Measurements from ENCODE around the gene MX1.

Gene MX1

DNA sequence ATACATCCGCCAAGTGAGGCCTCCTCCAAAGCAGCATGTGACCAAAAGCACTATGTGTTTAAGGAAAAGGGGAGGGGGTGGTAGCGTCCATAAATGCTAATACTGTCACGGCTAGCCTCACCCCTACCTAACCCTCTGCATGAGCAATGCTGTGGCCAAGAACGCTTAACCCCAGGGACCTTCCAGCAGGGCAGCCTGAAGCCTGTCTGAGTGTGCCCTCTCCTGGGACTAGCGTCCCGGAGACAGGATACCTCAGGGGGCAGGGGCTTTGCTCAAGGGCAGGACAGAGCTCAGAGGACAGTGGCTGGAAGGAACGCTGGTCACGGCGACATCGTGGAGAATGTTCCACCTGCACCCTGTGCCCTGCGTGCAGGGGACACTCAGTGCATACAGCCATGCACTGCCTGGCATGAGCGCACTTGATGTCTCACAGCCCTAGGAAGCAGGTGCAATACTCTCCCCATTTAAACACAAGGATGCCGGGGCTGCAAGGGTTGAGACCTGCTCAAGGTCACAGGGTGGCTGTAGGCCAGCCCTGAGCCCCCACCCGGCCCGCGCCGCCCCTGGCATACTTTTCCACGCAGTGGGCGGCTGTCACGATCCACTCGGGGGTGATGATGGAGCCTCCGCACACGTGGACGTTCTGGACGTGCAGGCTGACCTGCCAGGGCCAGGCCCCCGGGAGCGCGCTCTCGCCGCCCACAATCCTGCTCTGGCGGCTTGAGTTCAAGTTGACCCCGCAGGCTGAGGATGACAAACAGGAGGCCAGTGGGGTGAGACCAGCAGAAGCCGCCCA lies 46.9 kb downstream of the MX1 start:
- Histone ChIP-seq H3K9ac (ENCODE audit: low read depth in 1 of 2, low read length in 2 of 2) (no peak overlapping the region), H3K27ac (ENCODE audit: low read depth in 2 of 2, low read length in 2 of 2) (no peak overlapping the region)

DNA sequence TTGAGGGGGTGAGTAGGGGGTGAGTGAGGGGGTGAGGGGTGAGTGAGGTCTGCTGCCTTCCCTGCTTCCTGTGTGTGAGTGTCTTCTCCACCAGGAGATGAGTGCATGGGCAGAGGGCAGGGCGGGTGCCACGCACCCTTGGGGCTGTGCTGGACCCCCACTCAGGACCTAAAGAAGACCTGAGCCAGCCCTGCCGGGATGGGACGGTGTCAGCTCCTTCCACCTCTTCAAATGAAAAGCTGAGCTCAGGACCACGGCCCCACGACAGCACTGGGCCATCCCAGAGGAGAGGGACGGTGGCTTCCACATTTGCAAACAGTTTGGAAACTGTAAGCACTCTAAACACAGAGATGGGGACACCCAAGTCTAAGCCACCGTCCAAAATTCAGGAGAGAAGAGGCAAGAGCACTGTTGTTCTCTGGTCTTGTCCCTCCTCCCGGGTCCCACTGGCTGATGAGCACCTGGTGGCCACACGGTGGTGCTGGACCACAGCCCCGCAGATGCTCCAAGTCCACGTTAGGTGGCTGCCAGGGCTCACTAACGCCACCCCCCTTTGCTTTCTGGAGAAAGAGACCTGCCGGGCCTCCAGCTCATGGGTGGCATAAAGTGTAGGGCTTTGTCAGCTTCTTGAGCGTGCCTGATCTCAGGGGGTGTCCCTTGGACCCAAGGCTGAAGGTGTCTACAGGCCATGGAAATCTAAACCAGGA lies 49.8 kb downstream of the MX1 start:
- Histone ChIP-seq H3K9ac (ENCODE audit: low read depth in 1 of 2, low read length in 2 of 2) (no peak overlapping the region), H3K27ac (ENCODE audit: low read depth in 2 of 2, low read length in 2 of 2) (no peak overlapping the region), H3K27me3 (ENCODE audit: control insufficient read depth in 2 of 2, insufficient read depth in 2 of 2, low read length in 2 of 2) (no peaks in the 10 kb centered on the region), H3K4me1 (ENCODE audit: control insufficient read depth in 2 of 2, insufficient read depth in 2 of 2, low read length in 2 of 2) (peaks cover 16 to 23% of the 10 kb centered on the region in 2 donors), H3K4me3 (ENCODE audit: low read length in 2 of 2) (no peak overlapping the region), H3K36me3 (ENCODE audit: control insufficient read depth in 2 of 2, insufficient read depth in 2 of 2, low read length in 2 of 2) (peaks cover 61 to 73% of the 10 kb centered on the region in 2 donors), H3K9me3 (ENCODE audit: control insufficient read depth in 2 of 2, low read length in 2 of 2) (no peaks in the 10 kb centered on the region)

More for the DNA sequence above, 46.9 kb downstream of the MX1 start:
- Histone ChIP-seq H3K36me3 (ENCODE audit: control insufficient read depth in 2 of 2, insufficient read depth in 2 of 2, low read length in 2 of 2) (peaks cover 66 to 75% of the 10 kb centered on the region in 2 donors), H3K9me3 (ENCODE audit: control insufficient read depth in 2 of 2, low read length in 2 of 2) (no peaks in the 10 kb centered on the region), H3K27me3 (ENCODE audit: control insufficient read depth in 2 of 2, insufficient read depth in 2 of 2, low read length in 2 of 2) (no peaks in the 10 kb centered on the region), H3K4me1 (ENCODE audit: control insufficient read depth in 2 of 2, insufficient read depth in 2 of 2, low read length in 2 of 2) (peaks cover 0 to 2% of the 10 kb centered on the region in 2 donors), H3K4me3 (ENCODE audit: low read length in 2 of 2) (no peak overlapping the region)

DNA sequence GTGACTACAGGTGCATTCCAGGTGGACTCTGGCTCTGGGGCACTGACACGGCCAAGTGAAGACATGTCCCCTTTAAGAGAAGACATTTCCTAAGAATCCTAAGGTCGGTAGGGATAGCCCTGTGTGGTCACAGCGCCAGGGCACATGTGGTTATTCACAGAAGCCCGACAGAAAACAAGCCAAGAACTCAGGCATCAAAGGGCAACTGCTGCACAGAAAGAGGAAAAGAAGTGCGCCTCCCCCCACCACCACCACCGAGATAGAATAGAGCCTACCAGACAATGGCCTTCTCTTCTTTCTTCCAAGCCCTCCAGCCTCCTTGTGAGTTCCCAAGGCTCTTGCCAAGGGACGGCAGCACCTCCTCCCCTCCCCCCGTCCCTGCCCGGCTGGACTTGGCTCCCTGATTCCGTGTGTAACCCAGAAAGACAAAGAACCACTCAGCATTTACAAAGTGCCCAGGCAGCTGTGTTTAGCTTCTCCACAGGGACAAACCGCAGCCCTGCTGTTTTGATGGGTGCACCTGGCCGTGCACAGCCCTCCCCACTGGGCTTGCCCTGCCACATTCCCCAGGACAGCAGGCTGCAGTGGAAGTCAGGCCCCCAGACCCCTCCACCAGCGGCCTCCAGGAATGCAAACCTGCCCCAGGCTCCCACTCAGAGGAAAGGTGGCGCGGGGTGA lies 51.7 kb downstream of the MX1 start:
- Histone ChIP-seq H3K9ac (ENCODE audit: low read depth in 1 of 2, low read length in 2 of 2) (no peak overlapping the region), H3K27ac (ENCODE audit: low read depth in 2 of 2, low read length in 2 of 2) (peak overlapping the region in 1 of 2 donors; percentile 33), H3K36me3 (ENCODE audit: control insufficient read depth in 2 of 2, insufficient read depth in 2 of 2, low read length in 2 of 2) (peaks cover 56 to 68% of the 10 kb centered on the region in 2 donors), H3K4me1 (ENCODE audit: control insufficient read depth in 2 of 2, insufficient read depth in 2 of 2, low read length in 2 of 2) (peaks cover 19 to 26% of the 10 kb centered on the region in 2 donors), H3K4me3 (ENCODE audit: low read length in 2 of 2) (no peak overlapping the region), H3K27me3 (ENCODE audit: control insufficient read depth in 2 of 2, insufficient read depth in 2 of 2, low read length in 2 of 2) (no peaks in the 10 kb centered on the region), H3K9me3 (ENCODE audit: control insufficient read depth in 2 of 2, low read length in 2 of 2) (no peaks in the 10 kb centered on the region)

DNA sequence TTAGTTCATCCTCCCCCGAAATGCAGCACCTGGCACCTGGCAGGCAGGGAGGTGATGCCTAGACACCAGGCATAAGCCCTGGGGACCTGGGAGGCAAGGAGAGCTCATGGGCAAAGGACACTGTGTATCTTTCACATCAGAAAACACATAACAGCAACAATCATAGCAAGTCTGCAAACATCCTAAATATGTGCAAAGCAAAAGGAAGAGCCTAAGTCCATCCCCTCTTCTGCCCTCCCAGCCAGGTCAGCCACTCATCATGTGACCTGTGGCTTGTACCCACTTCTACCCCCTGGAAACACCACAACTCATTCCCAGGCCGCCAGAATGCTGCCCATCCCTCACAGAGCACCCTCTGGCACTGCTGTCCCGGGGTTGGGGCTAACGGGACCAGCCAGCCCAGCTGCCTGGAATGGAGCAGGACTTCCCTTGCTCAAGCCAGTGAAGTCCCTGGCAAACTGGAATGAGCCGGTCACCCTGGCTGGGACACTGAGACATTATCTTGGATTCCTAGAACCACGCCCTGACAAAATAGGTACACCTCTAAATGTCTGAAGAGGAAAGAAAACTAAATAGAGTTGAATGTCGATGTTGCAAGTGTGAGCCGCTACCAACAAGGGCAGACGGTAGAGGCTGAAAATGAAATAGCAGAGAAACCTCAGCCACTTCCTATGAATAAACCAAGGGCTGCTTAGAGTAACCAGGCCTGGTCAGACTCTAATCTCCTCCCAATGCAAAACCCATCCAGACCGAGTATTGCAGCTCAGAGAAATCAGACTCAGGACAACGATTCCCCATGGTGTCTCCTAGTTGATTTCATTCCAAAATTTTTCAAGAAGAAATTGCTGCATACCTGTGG lies 52.5 kb downstream of the MX1 start:
- H3K36me3 ChIP-seq (ENCODE audit: control insufficient read depth in 2 of 2, insufficient read depth in 2 of 2, low read length in 2 of 2): peaks cover 53 to 64% of the 10 kb centered on the region in 2 donors
- H3K27ac ChIP-seq (ENCODE audit: low read depth in 2 of 2, low read length in 2 of 2): peak overlapping the region; percentile 23 to 33

DNA sequence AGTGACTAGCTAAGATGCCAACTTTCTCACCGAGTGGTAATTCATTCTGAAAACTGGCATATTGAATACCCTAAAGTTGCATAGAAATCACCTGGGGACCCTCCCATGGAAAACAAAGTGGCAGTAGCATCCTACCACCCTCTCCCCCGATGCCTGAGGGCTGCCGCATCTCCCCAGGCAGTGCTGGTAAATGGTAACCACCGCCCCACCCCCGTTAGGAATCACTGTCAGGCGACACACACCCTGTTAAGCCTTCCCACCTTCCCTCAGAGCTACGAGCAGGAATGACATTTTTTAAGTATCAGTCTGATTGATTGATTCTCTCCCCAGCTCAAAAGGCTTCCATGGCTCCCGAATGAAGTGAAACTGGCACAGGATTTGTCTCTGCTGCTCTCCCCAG lies 53.6 kb downstream of the MX1 start:
- H3K27me3 ChIP-seq (ENCODE audit: control insufficient read depth in 2 of 2, insufficient read depth in 2 of 2, low read length in 2 of 2): no peaks in the 10 kb centered on the region
- no peak overlapping the region for H3K4me3 ChIP-seq (ENCODE audit: low read length in 2 of 2)
- no peaks in the 10 kb centered on the region for H3K9me3 ChIP-seq (ENCODE audit: control insufficient read depth in 2 of 2, low read length in 2 of 2)
- H3K9ac ChIP-seq (ENCODE audit: low read depth in 1 of 2, low read length in 2 of 2): no peak overlapping the region
- peaks cover 62 to 75% of the 10 kb centered on the region in 2 donors for H3K36me3 ChIP-seq (ENCODE audit: control insufficient read depth in 2 of 2, insufficient read depth in 2 of 2, low read length in 2 of 2)
- H3K27ac ChIP-seq (ENCODE audit: low read depth in 2 of 2, low read length in 2 of 2): peak overlapping the region in 1 of 2 donors; percentile 39
- H3K4me1 ChIP-seq (ENCODE audit: control insufficient read depth in 2 of 2, insufficient read depth in 2 of 2, low read length in 2 of 2): peaks cover 19 to 26% of the 10 kb centered on the region in 2 donors

More for the DNA sequence above, 52.5 kb downstream of the MX1 start:
- no peaks in the 10 kb centered on the region for H3K9me3 ChIP-seq (ENCODE audit: control insufficient read depth in 2 of 2, low read length in 2 of 2)
- no peak overlapping the region for H3K9ac ChIP-seq (ENCODE audit: low read depth in 1 of 2, low read length in 2 of 2)
- no peaks in the 10 kb centered on the region for H3K27me3 ChIP-seq (ENCODE audit: control insufficient read depth in 2 of 2, insufficient read depth in 2 of 2, low read length in 2 of 2)
- H3K4me3 ChIP-seq (ENCODE audit: low read length in 2 of 2): no peak overlapping the region
- H3K4me1 ChIP-seq (ENCODE audit: control insufficient read depth in 2 of 2, insufficient read depth in 2 of 2, low read length in 2 of 2): peaks cover 19 to 26% of the 10 kb centered on the region in 2 donors

DNA sequence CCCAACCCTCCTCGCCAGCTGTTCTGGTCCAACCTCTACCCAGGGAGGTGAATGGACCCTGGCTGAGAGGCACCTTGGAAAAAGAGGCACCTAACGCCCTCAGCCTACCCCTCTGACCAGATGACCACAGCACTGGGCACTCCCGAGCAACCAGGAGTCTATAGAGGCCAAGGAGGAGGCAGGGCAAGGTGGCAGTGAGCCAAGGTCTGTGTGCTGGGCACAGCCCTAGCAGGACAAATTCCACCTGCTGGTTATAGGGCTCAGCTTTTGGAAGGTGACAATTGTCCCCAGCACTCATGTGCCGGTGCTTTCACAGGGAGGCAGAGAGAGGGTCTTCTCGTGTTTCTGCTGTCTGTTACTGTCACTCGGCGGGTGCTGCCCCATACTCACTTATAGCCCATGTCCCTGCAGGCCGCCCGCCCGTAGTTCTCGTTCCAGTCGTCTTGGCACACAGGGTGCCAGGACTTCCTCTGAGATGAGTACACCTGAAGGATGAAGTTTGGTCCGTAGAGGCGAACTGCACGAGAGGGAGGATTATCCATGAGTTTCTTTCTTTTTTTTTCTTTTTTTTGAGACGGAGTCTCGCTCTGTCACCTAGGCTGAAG lies 54.1 kb downstream of the MX1 start:
- no peak overlapping the region for H3K4me3 ChIP-seq (ENCODE audit: low read length in 2 of 2)
- H3K27me3 ChIP-seq (ENCODE audit: control insufficient read depth in 2 of 2, insufficient read depth in 2 of 2, low read length in 2 of 2): no peaks in the 10 kb centered on the region
- peak overlapping the region in 1 of 2 donors; percentile 39 for H3K27ac ChIP-seq (ENCODE audit: low read depth in 2 of 2, low read length in 2 of 2)
- no peak overlapping the region for H3K9ac ChIP-seq (ENCODE audit: low read depth in 1 of 2, low read length in 2 of 2)
- peaks cover 63 to 80% of the 10 kb centered on the region in 2 donors for H3K36me3 ChIP-seq (ENCODE audit: control insufficient read depth in 2 of 2, insufficient read depth in 2 of 2, low read length in 2 of 2)
- H3K4me1 ChIP-seq (ENCODE audit: control insufficient read depth in 2 of 2, insufficient read depth in 2 of 2, low read length in 2 of 2): peaks cover 19 to 26% of the 10 kb centered on the region in 2 donors
- H3K9me3 ChIP-seq (ENCODE audit: control insufficient read depth in 2 of 2, low read length in 2 of 2): no peaks in the 10 kb centered on the region

DNA sequence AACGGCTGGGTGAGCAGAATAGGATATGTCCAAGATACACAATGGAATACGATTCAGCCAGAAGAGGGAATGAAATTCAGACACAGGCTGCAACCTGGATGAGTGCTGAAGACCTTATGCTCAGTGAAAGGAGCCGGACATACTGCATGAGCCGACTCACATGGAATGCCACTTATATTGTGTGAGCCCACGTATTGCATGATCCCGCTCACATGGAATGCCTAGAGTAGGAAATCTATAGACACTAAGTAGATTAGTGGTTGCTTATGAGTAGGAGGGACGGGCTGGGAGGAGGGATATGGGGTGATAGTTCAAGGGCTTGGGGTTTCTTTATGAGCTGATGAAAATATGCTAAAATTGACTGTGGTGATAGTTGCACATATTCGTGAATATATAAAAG lies 55.2 kb downstream of the MX1 start:
- H3K27ac ChIP-seq (ENCODE audit: low read depth in 2 of 2, low read length in 2 of 2): no peak overlapping the region
- H3K4me3 ChIP-seq (ENCODE audit: low read length in 2 of 2): no peak overlapping the region
- no peaks in the 10 kb centered on the region for H3K9me3 ChIP-seq (ENCODE audit: control insufficient read depth in 2 of 2, low read length in 2 of 2)
- H3K36me3 ChIP-seq (ENCODE audit: control insufficient read depth in 2 of 2, insufficient read depth in 2 of 2, low read length in 2 of 2): peaks cover 64 to 84% of the 10 kb centered on the region in 2 donors
- H3K27me3 ChIP-seq (ENCODE audit: control insufficient read depth in 2 of 2, insufficient read depth in 2 of 2, low read length in 2 of 2): no peaks in the 10 kb centered on the region
- H3K9ac ChIP-seq (ENCODE audit: low read depth in 1 of 2, low read length in 2 of 2): no peak overlapping the region
- peaks cover 19 to 26% of the 10 kb centered on the region in 2 donors for H3K4me1 ChIP-seq (ENCODE audit: control insufficient read depth in 2 of 2, insufficient read depth in 2 of 2, low read length in 2 of 2)

DNA sequence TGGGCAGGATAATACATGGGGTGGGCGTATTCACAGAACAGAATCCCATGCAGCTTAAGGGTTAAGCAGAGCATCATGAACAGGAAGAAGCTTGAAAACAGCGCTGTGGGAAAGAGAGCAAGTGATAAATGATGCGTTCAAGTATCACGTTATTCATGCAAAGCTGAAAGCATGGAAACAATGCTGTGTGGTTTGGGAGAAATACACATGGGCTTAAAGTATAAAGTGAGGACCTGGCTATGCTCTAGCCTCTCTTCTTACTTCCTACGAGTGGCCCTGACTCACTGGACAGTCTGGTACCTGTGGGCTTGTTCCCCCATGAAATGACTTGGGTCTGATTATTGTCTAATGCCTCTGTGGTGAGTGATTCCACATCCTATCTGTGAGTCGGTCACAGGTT lies 56.3 kb downstream of the MX1 start:
- Histone ChIP-seq H3K27ac (ENCODE audit: low read depth in 2 of 2, low read length in 2 of 2) (no peak overlapping the region), H3K9ac (ENCODE audit: low read depth in 1 of 2, low read length in 2 of 2) (no peak overlapping the region), H3K4me1 (ENCODE audit: control insufficient read depth in 2 of 2, insufficient read depth in 2 of 2, low read length in 2 of 2) (peaks cover 19 to 26% of the 10 kb centered on the region in 2 donors), H3K36me3 (ENCODE audit: control insufficient read depth in 2 of 2, insufficient read depth in 2 of 2, low read length in 2 of 2) (peaks cover 61 to 82% of the 10 kb centered on the region in 2 donors), H3K4me3 (ENCODE audit: low read length in 2 of 2) (no peak overlapping the region), H3K27me3 (ENCODE audit: control insufficient read depth in 2 of 2, insufficient read depth in 2 of 2, low read length in 2 of 2) (no peaks in the 10 kb centered on the region), H3K9me3 (ENCODE audit: control insufficient read depth in 2 of 2, low read length in 2 of 2) (no peaks in the 10 kb centered on the region)

DNA sequence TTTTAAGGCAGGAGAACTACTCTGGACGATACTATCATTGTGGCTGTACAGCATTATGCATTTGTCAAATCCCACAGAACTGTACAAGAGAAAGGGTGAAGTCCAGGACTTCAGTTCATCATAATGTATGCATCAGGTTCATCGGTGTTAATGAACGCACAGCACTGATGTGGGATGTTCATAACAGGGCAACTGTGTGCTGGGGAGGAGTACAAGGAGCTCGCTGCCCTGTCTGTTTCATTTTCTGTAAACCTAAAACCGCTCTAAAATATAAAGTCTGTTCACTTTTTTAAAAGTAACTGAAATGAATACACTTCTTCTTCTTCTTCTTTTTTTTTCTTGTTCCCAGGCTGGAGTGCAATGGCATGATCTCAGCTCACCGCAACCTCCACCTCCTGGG lies 56.9 kb downstream of the MX1 start:
- Histone ChIP-seq H3K36me3 (ENCODE audit: control insufficient read depth in 2 of 2, insufficient read depth in 2 of 2, low read length in 2 of 2) (peaks cover 65 to 79% of the 10 kb centered on the region in 2 donors), H3K27ac (ENCODE audit: low read depth in 2 of 2, low read length in 2 of 2) (no peak overlapping the region), H3K4me3 (ENCODE audit: low read length in 2 of 2) (no peak overlapping the region), H3K9ac (ENCODE audit: low read depth in 1 of 2, low read length in 2 of 2) (no peak overlapping the region), H3K27me3 (ENCODE audit: control insufficient read depth in 2 of 2, insufficient read depth in 2 of 2, low read length in 2 of 2) (no peaks in the 10 kb centered on the region), H3K4me1 (ENCODE audit: control insufficient read depth in 2 of 2, insufficient read depth in 2 of 2, low read length in 2 of 2) (peaks cover 17 to 26% of the 10 kb centered on the region in 2 donors), H3K9me3 (ENCODE audit: control insufficient read depth in 2 of 2, low read length in 2 of 2) (no peaks in the 10 kb centered on the region)

Data from mucosa of rectum (tissue), 2 donors.